GM21619 (cell line): Measurements from ENCODE around the gene PYY.

ENCODE experiments used
- ATAC-seq: cut with Tn5 transposase; IDR thresholded peaks from one replicate; pipeline ENCODE4 v1.9.1; 2021; ENCODE audit not compliant: unreplicated experiment

The PYY gene

DNA sequence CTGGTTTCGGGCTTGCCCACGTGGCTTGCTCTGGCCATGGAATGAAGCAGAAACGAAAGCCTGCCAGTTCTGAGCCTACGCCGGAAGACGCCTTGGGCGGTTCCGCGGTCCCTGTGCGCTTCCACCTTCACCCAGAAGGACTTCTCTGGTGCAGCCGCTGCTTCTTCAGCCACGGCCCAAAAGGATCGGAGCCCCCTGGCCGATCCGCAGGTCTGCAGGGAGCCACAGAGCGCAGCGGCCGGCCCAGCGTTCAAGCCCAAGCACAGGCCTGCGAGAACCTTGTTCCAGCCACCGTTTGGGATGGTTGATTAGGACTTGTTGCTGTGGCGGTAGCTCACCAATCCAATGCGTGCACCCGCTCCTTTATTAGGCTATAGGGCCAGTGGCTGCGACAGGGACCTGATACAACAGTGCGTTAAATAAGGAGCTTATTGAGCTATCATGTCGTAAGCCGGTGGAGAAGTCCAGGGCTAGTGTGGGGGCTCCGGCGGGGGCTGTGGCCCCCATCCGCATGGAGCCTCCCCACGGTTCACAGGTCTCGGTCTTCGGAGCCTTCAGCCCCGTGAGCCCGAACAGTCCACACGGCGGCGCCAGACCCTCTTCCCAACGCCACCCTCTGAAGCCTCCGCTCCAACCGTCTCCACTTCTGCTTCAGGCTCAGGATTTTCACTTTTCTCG, 36.3 kb downstream of the PYY start:
- ATAC-seq, result no peak

GRCh38 chr17:43917016-43917347, 36.8 kb downstream of the PYY start:
- ATAC-seq, result no peak

DNA sequence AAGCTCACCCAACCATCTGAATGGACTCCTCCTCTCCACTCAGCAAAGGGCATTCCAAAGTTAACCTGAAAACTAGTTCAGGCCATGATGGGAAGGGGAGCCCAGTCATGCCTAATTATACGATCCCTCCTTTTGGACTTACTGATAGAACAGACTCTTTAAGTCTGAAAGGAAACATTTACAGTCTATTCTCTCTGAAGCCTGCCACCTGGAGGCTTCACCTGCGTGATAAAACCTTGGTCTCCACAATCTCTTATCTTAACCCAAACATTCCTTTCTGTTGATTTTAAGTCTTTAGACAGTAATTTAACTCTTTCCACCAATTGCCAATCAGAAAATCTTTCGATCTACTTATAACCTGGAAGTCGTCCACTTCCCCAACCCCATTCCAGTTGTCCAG, 37.4 kb downstream of the PYY start:
- no peak for ATAC-seq

DNA sequence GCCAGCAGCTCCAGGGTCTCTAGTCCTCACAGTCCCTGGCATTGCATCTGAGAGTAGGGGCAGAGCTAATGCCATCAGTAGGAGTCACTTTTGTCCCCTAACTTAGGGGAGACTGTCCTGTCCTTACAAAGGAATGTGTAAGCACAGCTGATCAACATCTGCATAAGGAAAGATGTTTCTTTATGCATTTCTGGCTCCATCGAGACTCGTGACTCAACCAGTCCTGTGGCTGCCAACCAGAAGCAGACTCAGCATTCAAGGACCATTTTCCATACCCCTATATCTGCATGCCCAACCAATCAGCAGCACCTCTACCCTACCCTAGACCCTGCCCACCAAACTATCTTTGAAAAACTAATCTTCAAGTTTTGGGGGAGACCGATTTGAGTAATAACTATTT, 38.2 kb downstream of the PYY start:
- ATAC-seq, result no peak

- ATAC-seq, result no peak
These were observed 39.3 kb downstream of the PYY start for GRCh38 chr17:43914451-43914850.

DNA sequence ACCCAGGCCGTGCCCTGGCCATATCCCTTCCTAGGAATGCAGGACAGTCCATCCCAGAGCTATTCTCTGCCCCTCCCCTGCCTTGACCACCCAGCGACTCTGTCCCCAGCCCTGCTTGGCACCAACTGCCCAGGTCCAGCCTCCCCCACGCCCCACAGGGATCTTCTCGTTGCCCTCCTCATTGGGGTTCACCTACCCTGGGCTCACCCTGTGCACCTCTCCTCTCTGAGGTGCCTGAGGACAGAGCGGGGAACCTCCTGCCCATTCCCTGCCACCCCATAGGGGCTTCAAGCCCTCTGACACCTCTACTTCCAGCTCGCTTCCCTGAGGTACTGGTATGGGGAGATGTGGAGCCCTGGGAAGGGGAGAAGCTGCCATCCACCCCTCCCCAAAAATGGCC, 40.2 kb downstream of the PYY start:
- ATAC-seq, result no peak

DNA sequence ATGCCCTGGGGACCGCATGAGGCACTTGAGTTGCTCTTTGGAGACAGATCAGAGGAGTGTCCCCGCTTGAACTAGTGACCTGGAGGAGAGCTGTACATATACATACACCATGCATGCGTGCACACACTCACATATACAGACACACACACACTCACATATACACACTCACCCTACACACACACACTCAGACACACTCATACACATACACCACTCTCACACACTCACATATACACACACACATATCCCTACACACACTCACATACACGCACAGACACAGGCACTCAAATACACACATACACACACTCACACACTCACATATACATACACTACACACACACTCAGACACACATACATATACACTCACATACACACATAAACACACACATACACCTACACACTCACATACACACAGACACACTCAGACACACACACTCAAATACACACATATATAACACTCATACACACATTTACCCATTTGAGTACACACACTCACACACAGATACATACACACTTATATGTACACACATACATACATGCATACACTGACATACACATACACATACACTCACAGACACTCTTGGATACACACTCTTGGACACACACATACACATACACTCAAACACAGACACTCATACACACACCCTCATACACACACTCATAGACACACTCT, 41.0 kb downstream of the PYY start:
- no peak for ATAC-seq

DNA sequence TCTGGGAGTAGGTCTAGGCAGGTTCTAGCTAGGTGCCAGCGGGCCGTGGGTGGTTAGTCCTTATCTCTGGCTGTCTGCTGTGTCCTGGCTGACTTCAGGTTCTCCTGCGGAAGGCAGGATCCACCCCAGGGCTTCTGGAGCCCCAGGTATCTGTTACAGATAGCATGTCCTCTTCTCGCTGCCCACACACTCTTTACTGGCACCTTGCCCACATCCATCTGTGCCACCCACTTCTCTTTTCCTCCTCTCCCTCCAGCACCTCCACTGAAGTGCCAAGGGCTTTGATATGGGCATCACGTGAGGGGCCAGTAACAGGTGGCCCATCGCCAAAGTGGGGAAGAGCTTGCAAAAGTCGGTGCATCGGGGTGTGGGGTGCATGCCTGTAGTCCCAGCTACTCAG, 41.8 kb downstream of the PYY start:
- ATAC-seq, result no peak

GRCh38 chr17:43909537-43910231, 44.1 kb downstream of the PYY start:
- ATAC-seq, result no peak

DNA sequence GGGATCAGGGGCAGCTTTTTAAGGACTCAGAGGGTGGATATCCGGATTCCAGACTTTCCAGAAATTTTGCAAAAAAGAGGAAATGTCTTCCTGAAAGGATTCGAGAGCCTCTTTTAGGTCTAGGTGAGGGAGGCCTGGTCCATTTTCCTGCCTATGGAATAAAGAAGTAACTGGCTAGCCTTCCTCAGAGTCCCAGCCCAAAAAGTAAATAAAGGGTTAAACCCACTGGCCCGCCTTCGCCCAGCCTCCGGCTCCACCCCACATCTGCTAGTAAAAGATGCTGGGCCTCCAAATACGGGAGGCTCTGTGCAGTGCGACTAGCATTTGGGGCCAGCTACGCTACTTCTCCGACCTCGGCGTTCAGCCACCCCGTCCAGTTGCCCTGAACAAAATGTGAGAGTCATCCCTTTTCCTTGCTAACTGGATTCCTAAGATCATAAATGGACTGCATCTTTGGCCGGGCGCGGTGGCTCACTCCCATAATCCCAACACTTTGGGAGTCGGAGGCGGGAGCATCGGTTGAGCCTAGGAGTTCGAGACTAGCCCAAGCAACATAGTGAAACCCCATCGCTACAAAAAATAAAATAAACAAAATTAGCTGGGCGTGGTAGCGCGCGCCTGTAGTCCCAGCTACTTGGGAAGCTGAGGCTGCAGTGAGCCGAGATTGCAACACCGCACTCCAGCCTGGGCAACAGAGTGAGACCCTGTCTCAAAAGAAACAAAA, 45.6 kb downstream of the PYY start:
- no peak for ATAC-seq

DNA sequence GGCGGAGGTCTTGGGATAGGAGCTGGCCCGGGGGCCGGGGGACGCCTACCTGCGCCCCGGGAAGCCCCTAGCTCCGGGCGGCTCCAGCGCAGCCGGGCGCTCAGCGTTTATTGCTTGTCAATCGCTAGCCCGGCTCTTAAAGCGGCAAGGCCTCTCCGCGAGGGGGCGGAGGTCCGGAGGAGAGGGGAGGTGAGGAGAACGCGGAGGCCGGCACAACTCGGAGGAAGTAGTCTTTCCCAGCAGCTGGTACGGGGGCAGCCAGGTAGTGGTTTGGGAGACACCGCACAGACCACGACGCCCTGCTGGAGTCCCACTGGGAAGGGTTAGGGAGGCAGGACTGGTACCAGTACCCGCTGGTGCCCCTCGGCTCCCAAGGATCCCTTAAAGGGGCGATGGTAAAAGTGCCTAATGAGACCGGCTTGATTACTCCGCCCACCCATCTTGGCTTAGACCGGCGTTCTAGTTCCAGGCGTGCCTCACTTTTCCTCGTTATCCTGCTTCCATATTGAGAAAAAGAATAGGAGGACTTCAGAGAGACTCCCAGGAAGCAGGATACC, 46.2 kb downstream of the PYY start, which contains the start of gene MPP2:
Gene MPP2 (minus strand): TSS at position 112 of the 557 bp plus-strand sequence. CDS start 3,076 bp downstream, outside the sequence.
- ATAC-seq, result no peak

DNA sequence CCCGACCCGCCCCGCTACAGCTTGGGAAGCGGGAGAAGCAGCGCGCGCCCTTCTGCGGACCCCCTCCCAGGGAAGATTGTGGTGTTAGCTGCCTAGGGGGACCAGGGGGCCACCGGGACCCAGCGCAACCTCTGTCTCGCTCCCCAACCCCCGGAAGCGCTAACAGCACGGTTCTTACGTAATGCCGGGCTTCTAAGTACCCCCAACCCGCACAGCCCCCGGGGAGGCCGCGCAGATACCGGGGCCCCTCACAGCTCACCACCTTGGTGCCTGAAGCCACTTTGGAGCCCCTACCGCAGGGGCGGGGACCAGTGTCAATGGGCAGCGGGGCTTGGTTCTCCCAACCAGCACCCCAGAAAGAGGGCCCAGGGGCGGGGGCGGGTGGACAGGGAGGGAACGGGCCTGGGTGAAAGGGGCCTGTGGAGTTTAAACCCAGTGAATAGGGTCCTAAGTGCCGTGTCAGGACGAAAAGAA, 46.8 kb downstream of the PYY start:
- ATAC-seq, result no peak

DNA sequence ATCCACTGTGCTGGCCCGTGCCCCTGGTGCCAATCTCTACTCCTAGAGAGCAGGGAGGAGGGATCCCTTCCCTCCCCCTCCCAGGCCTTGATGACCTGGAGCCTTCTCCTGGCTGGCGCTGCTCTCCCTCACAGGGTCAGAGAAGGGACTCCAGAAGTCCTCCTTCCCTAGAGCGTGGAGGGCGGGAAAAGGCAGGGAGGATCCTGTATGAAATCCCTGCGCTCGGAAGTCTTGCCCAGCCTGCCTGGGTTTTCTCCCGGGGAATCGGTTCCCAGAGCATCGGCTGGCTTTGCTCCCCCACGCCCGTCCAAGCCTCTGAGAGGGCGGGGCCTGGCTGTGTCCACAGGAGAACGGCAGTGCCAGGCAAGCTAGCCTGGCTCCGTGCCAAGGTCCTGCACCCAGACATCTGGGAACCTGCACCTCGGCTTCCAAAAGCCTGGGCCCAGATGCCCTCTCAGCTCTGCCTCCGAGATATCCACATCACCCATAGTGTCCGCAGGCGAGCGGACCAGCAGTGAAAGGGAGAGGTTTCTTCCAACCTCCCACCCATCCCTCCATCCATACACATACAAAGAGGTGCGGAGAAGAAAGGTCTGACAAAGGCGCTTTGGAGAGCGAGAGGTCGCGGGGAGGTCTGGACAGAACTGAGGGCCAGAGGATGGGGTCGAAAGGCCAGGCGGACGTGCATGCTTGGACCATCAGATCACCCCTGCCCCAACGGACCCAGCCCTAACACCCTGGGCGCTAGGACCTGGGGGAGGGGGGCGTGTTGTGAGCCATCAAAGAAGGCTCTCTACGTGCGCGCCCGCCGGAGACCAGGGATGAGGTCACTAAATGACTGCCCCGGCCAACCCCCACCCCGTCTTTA, 47.5 kb downstream of the PYY start:
- ATAC-seq, result no peak

DNA sequence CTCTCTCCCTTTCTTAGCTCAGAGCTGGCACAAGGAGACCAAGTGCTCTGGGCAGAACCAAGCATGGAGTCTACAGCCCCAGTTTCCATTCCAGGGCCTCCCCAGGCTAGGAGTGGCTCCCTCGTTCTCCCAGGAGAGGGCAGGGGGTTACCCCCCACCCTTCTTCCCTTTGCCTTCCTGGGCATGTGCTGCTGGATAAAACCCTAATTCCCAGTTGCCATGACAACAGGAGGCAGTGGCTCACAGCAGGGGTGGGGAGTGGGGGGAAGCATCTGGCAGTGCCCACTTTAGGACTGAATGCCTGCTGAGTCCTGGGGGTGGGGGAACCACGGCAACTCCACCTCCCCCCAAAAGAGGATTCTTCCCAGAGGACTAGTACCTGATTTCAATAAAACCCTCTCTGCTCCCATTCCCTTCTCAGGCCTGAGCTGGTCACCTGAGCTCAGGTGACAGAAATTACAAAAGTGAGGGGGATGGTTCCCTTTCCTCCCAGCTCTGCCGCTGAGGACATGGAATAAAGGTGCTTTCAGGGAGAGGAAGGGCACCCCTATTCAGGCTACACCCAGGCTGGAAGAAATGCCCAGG, 48.2 kb downstream of the PYY start:
- ATAC-seq, result no peak
